GM19463 (cell line): Measurements from ENCODE around the gene WDFY4.

Experiments
- ATAC-seq: cut with Tn5 transposase; IDR thresholded peaks from one replicate; pipeline ENCODE4 v1.9.1; 2021; ENCODE audit warnings: mild to moderate bottlenecking, moderate library complexity; ENCODE audit not compliant: unreplicated experiment

The WDFY4 gene

GRCh38 chr10:49001870-49002672 is 317.4 kb downstream of the WDFY4 start:
- no peak for ATAC-seq

- no peak for ATAC-seq
These were observed 320.6 kb downstream of the WDFY4 start for GRCh38 chr10:49005270-49005669.

GRCh38 chr10:49007129-49007528 is 322.5 kb downstream of the WDFY4 start:
- ATAC-seq: no peak

DNA sequence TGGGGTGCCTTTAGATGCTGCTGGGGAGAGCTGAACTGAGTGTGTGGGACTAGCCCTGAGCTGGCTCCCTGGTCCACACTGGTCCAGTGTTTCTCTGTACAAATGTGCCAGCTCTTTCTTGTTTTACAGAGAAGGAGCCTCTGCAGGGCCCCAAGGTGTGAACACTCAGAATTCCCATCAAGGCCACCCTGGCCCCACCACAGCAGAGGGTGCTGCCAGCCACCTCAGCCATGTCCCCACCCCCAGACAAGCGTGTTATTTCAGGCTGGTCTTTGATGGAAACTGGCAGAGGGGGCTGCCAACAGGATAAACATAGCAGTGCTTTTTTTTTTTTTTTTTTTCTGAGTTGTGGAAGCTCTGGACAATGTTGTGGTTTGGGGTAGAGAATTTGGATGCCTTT is 323.4 kb downstream of the WDFY4 start:
- no peak for ATAC-seq

- ATAC-seq: no peak
These were observed 324.0 kb downstream of the WDFY4 start for GRCh38 chr10:49008505-49009198.

DNA sequence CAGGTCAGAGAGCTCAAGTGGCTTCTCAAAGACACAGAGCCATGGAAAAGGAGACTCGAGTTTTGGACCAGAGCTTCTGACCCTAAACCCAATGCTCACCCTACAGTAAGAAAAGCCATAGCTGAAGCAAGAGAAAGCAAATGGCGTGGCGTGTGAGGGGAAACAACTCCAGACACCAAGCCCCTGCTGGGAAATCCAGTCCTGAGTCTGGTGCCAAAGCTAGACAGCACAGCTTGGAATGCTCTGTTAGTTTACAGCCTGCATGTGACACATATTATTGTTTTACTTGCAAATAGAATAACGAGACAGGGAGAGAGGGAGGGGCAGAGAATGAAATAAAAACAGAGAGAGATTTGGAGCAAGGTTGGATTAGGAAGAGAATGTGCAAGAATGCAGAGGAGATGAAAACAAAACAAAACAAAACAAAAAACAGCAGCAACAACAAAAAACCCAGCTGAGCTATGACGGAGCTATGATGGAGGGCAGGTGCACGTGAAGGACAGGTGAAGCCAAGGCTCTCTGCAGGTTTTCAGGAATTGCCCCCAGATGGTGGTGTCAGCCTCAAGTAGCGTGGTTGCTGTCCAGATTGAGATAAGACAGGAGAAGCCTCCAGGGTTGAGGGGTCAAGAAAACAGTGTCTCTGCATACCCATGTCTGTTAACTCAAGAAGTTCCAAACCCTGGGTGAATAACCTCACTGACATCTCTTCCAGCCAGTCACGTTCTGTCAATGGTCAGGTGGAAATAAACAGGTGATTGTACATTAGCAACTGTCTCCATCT is 324.7 kb downstream of the WDFY4 start:
- ATAC-seq: no peak

DNA sequence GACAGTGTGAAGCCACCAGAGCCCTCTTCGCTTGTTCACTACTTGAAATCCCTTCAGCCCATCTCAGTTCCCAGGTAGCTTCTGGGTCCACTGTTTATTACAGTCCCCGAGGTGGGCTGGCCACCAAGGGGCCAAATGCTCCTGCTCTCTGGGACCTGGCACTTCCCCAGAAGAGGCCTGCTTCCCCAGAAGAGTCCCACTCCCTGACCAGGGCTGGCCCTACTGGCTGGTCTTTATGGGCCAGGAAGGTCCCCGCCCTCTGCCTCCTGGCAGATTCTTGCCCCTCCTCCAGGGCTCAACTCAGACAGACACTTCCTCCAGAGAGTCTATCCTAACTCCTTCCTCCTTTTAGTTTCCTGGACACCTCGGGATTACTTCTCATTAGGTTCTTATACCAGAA is 325.6 kb downstream of the WDFY4 start:
- no peak for ATAC-seq

- no peak for ATAC-seq
These were observed 326.2 kb downstream of the WDFY4 start for GRCh38 chr10:49010865-49011264.

- ATAC-seq: no peak
These were observed 327.1 kb downstream of the WDFY4 start for GRCh38 chr10:49011756-49012155.

DNA sequence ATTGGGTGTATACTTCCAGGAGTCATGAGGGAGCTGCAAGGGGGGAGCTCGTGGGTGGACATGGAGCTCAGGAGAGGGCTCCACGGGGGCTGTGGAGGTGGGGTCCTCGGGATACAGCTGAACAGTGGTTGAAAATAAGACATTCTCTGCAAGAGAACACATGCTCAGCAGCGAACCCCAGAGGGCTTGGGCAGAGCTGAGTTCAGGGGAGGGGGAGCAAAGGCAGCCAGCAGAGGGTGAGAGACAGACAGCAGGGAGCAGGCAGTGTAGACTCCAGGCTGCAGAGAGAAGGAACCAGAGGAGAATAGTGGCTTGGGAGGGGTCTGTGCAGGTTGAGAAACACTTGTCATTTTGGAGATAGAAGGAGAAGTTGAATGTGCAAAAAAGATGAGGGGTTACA is 327.9 kb downstream of the WDFY4 start:
- no peak for ATAC-seq

DNA sequence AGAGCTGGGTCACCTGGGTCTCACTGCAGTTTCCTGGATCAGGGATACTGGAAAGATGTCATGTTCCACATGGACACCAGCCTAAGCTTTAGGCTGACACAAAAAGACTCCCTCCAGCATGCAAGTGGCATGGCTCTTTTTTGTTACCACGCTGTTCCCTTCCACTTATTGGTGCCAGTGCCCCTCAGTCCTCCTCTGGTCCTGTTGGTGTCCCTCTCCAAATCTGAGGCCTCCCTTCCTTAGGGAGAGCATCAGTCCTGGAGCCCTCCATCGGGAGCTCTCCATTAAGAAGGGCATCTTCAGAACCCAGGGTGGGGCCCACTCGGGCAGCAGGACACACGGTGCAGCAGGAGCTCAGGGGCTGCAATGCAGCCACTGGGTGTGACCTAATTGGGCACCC is 331.0 kb downstream of the WDFY4 start:
- no peak for ATAC-seq

DNA sequence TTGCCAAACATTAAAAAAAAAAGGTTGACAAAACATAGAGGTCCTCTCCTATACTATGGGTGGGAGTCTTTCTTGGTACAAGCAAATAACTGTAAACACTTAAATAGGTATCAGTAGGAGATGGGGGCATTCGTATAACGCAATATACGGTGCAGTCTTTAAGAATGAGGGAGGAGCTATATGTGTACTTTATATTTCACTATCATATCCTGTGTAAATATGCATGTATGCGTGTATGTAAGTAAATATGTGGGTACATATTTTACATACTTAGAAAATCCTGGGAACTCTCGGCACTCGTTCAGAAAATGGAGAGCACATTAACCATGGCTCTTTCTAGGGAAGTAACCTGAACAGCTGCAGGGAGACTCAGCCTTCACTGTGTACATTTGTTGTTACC is 337.0 kb downstream of the WDFY4 start:
- no peak for ATAC-seq

- ATAC-seq: no peak
These were observed 338.4 kb downstream of the WDFY4 start for GRCh38 chr10:49023071-49023470.

GRCh38 chr10:49023752-49024151 is 339.1 kb downstream of the WDFY4 start:
- no peak for ATAC-seq

GRCh38 chr10:49024484-49024883 is 339.8 kb downstream of the WDFY4 start:
- no peak for ATAC-seq

- ATAC-seq: no peak
These were observed 340.8 kb downstream of the WDFY4 start for GRCh38 chr10:49025347-49025983.

GRCh38 chr10:49028639-49029038 is 344.0 kb downstream of the WDFY4 start:
- ATAC-seq: no peak

DNA sequence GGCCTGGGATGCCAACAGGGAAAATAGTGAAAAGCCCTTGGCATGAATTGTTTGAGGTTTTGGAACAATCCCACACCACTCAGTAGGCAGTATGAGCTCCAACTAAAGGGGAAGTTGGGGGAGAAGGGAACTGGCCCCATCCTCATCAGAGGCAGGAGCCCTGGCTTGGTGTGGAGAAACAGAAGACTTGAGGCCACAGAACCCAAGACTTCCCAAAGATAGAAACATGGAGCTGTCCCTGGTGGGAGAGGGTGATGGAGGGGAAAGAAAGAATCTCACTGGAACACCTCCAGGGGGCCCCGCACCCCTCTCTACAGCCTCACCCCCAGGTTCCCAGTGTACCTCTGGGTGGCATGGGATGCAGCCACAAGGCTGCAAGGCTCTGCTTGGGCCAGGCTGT is 345.0 kb downstream of the WDFY4 start:
- no peak for ATAC-seq
